Transverse colon (tissue), 3 donors: ENCODE data around the gene SORL1-AS1.

Experiments used
- CTCF ChIP-seq, 5 experiments: fragments of 200-600 bp in 3 of 5; fragments of 450-650 bp in 2 of 5; sonication (generic) in 3 of 5; IDR thresholded peaks; 1 replicate in 2 of 5; 2 replicates in 3 of 5; pipeline ENCODE4 v1.5.1; 2016 to 2017; ENCODE audit warnings: antibody characterized with exemption in 5 of 5, inconsistent platforms in 3 of 5, mild to moderate bottlenecking in 2 of 5, moderate library complexity in 1 of 5
- EP300 ChIP-seq: sonication (generic); formaldehyde crosslinking; IDR thresholded peaks from one replicate; pipeline ENCODE4 v1.6.1; 2017; ENCODE audit warnings: antibody characterized with exemption, low read depth
- POLR2A ChIP-seq: fragments of 450-650 bp; IDR thresholded peaks from one replicate; pipeline ENCODE4 v1.6.1; 2016; ENCODE audit warnings: antibody characterized with exemption, mild to moderate bottlenecking, moderate library complexity

- TF ChIP-seq CTCF (IDR thresholded peaks at IDR 0.05) (no peak), POLR2A (no peak), EP300 (no peak)
Measured at GRCh38 chr11:121482231-121483129, 29.7 kb upstream of the SORL1-AS1 start.
